Epithelial cell of proximal tubule (primary cell): ENCODE measurements around the gene MYO19. TPM values are rescaled to one million over a fixed set of nuclear protein-coding genes. Genes with fewer than 3 reads are reported as not detected.
"Not testable (repeated sequence)": the region's sequence is repeated elsewhere in the genome, so short reads cannot be mapped to it uniquely, and the experiment has no call there.

Experiments
- DNase-seq: peaks from one replicate; pipeline ENCODE4 v3.0.0-alpha.2; 2011; ENCODE audit warnings: low read depth
- H3K4me3 ChIP-seq: 2 replicates; pipeline ENCODE4 v1.5.1; 2011; ENCODE audit warnings: low read depth, mild to moderate bottlenecking, low read length
- CTCF ChIP-seq: conservative IDR thresholded peaks from 2 replicates; pipeline ENCODE4 v1.5.1; 2012; ENCODE audit warnings: low read depth, mild to moderate bottlenecking, low read length
- total RNA-seq: library from RNA; depleted of rRNA; stranded (reverse); fragments of >200 nt; gene quantifications from 2 replicates; pipeline ENCODE4 v1.2.3, GENCODE V29; 2015

MYO19 gene
- total RNA-seq, 1 donor from 2014 or later, result 93.3 TPM

GRCh38 chr17:36486204-36487194 is 48.2 kb downstream of the MYO19 start, which contains the start of gene ZNHIT3:
TSS of gene ZNHIT3 (plus strand) at chr17:36486681. CDS start at chr17:36486700, 19 bp downstream.
- DNase-seq, result peak; percentile 58
- no peak for TF ChIP-seq CTCF
- H3K4me3 ChIP-seq, result peak within 1 kb of the TSS; percentile 82

GRCh38 chr17:36485805-36486203 is 48.9 kb downstream of the MYO19 start:
- H3K4me3 ChIP-seq, result peak overlapping the region; percentile 82
- TF ChIP-seq CTCF, result no peak
- DNase-seq, result no peak

- no peak for TF ChIP-seq CTCF
- no peak for DNase-seq
- no peak overlapping the region for H3K4me3 ChIP-seq
Measured at GRCh38 chr17:36485027-36485426, 49.6 kb downstream of the MYO19 start.

GRCh38 chr17:36484021-36484420 is 50.6 kb downstream of the MYO19 start:
- H3K4me3 ChIP-seq, DNase-seq: not testable (repeated sequence)

GRCh38 chr17:36482611-36483504 is 51.8 kb downstream of the MYO19 start:
- TF ChIP-seq CTCF, result peak; percentile 78
- DNase-seq, result no peak
- peak overlapping the region; percentile 37 for H3K4me3 ChIP-seq

GRCh38 chr17:36481829-36482228 is 52.8 kb downstream of the MYO19 start:
- H3K4me3 ChIP-seq, result no peak overlapping the region
- TF ChIP-seq CTCF, result no peak
- no peak for DNase-seq
